Retina (tissue), 1 donor: ENCODE measurements around the gene TFCP2L1.
"Not testable (repeated sequence)": the region's sequence is repeated elsewhere in the genome, so short reads cannot be mapped to it uniquely, and the experiment has no call there.

Experiments used
- DNase-seq: peaks from one replicate; pipeline ENCODE4 v3.0.0-alpha.2; 2016

The TFCP2L1 gene

GRCh38 chr2:121242175-121242875 is 42.7 kb downstream of the TFCP2L1 start:
- DNase-seq = no peak

- DNase-seq = no peak
These were observed 43.5 kb downstream of the TFCP2L1 start for GRCh38 chr2:121241466-121241865.

GRCh38 chr2:121240436-121240835 is 44.6 kb downstream of the TFCP2L1 start:
- no peak for DNase-seq

- DNase-seq = no peak
These were observed 45.0 kb downstream of the TFCP2L1 start for GRCh38 chr2:121239969-121240368.

GRCh38 chr2:121239471-121239870 is 45.5 kb downstream of the TFCP2L1 start:
- DNase-seq = no peak

- DNase-seq = no peak
These were observed 46.2 kb downstream of the TFCP2L1 start for GRCh38 chr2:121238828-121239227.

- no peak for DNase-seq
These were observed 46.9 kb downstream of the TFCP2L1 start for GRCh38 chr2:121237980-121238665.

- no peak for DNase-seq
These were observed 47.5 kb downstream of the TFCP2L1 start for GRCh38 chr2:121237336-121237979.

GRCh38 chr2:121236650-121237180 is 48.3 kb downstream of the TFCP2L1 start:
- no peak for DNase-seq

GRCh38 chr2:121236101-121236640 is 48.8 kb downstream of the TFCP2L1 start:
- DNase-seq = no peak

- DNase-seq = no peak
These were observed 49.5 kb downstream of the TFCP2L1 start for GRCh38 chr2:121235542-121235941.

GRCh38 chr2:121234791-121235190 is 50.2 kb downstream of the TFCP2L1 start:
- no peak for DNase-seq

GRCh38 chr2:121234144-121234543 is 50.9 kb downstream of the TFCP2L1 start:
- no peak for DNase-seq

GRCh38 chr2:121233486-121234110 is 51.4 kb downstream of the TFCP2L1 start:
- no peak for DNase-seq

- DNase-seq = no peak
These were observed 52.3 kb downstream of the TFCP2L1 start for GRCh38 chr2:121232626-121233265.

- DNase-seq = no peak
These were observed 53.5 kb downstream of the TFCP2L1 start for GRCh38 chr2:121231385-121232000.

- DNase-seq = no peak
These were observed 56.5 kb downstream of the TFCP2L1 start for GRCh38 chr2:121228521-121228920.

- DNase-seq = peak; percentile 71
These were observed 57.4 kb downstream of the TFCP2L1 start for GRCh38 chr2:121227381-121228144.

GRCh38 chr2:121225681-121226080 is 59.3 kb downstream of the TFCP2L1 start:
- DNase-seq = not testable (repeated sequence)

- no peak for DNase-seq
These were observed 64.0 kb downstream of the TFCP2L1 start for GRCh38 chr2:121220995-121221394.

GRCh38 chr2:121219866-121220265 is 65.1 kb downstream of the TFCP2L1 start:
- DNase-seq = no peak
